LNCaP clone FGC (cell line): ENCODE data around the gene ACTN3.

Source experiments
- DNase-seq: peaks from one replicate; pipeline ENCODE4 v3.0.0-alpha.2; 2011; ENCODE audit warnings: low read depth
- H3K4me3 ChIP-seq: 2 replicates; pipeline ENCODE4 v1.5.1; 2011; ENCODE audit warnings: mild to moderate bottlenecking, low read depth, low read length, control low read depth
- CTCF ChIP-seq: IDR thresholded peaks from 2 replicates; pipeline ENCODE4 v1.5.1; 2012; ENCODE audit warnings: mild to moderate bottlenecking; ENCODE audit not compliant: control insufficient read depth, insufficient read depth; ENCODE audit errors: extremely low read depth

Gene ACTN3

GRCh38 chr11:66523611-66524010 lies 23.1 kb upstream of the ACTN3 start:
- DNase-seq: no peak
- no peak overlapping the region for H3K4me3 ChIP-seq
- no peak for TF ChIP-seq CTCF

- no peak for TF ChIP-seq CTCF
- H3K4me3 ChIP-seq: no peak overlapping the region
- no peak for DNase-seq
These were observed 22.2 kb upstream of the ACTN3 start for GRCh38 chr11:66524304-66525040.

- no peak overlapping the region for H3K4me3 ChIP-seq
- no peak for TF ChIP-seq CTCF
- no peak for DNase-seq
These were observed 17.6 kb upstream of the ACTN3 start for GRCh38 chr11:66529069-66529468.

- no peak for TF ChIP-seq CTCF
- no peak for DNase-seq
- H3K4me3 ChIP-seq: no peak overlapping the region
These were observed 17.0 kb upstream of the ACTN3 start for GRCh38 chr11:66529655-66530054.

GRCh38 chr11:66530927-66531709 lies 15.6 kb upstream of the ACTN3 start:
- TF ChIP-seq CTCF: no peak
- H3K4me3 ChIP-seq: no peak overlapping the region

GRCh38 chr11:66531841-66532240 lies 14.9 kb upstream of the ACTN3 start:
- TF ChIP-seq CTCF: no peak
- DNase-seq: no peak
- no peak overlapping the region for H3K4me3 ChIP-seq

More at GRCh38 chr11:66530927-66531709, 15.6 kb upstream of the ACTN3 start:
- DNase-seq: no peak

- no peak for TF ChIP-seq CTCF
- no peak for DNase-seq
- H3K4me3 ChIP-seq: no peak overlapping the region
These were observed 13.9 kb upstream of the ACTN3 start for GRCh38 chr11:66532784-66533183.
